GM23338 (cell line): Measurements from ENCODE around the gene DNAH6.

Source experiments
- CREB1 ChIP-seq: fragments of 250-450 bp; sonication (Bioruptor Pico); IDR thresholded peaks from 2 replicates; pipeline ENCODE4 v1.5.0; 2020; ENCODE audit warnings: low read depth, mild to moderate bottlenecking, moderate library complexity
- EZH2 ChIP-seq: fragments of 200-600 bp; sonication (generic); IDR thresholded peaks from one replicate; pipeline ENCODE4 v1.8.0; 2017; ENCODE audit warnings: antibody characterized with exemption, mild to moderate bottlenecking, low read depth; ENCODE audit not compliant: unreplicated experiment
- EZH2phosphoT487 ChIP-seq: fragments of 200-600 bp; sonication (generic); IDR thresholded peaks from one replicate; pipeline ENCODE4 v1.8.1; 2018; ENCODE audit warnings: antibody characterized with exemption; ENCODE audit not compliant: unreplicated experiment
- POLR2AphosphoS5 ChIP-seq: IDR thresholded peaks from 2 replicates; pipeline ENCODE4 v1.6.1; 2016; ENCODE audit warnings: antibody characterized with exemption, low read depth
- ZNF331 ChIP-seq: fragments of 250-450 bp; sonication (Bioruptor Pico); IDR thresholded peaks from 2 replicates; pipeline ENCODE4 v1.5.0; 2020; ENCODE audit warnings: low read depth, mild to moderate bottlenecking, moderate library complexity
- TF ChIP-seq, protein P1 (sequence below), 2 experiments: fragments of 200-600 bp in 1 of 2; sonication (generic) in 1 of 2; conservative IDR thresholded peaks; 2 replicates each; pipeline versions ENCODE4 v1.5.1 to v1.6.1; 2016 to 2017; ENCODE audit warnings: antibody characterized with exemption in 2 of 2, low read depth in 2 of 2, mild to moderate bottlenecking in 2 of 2, moderate library complexity in 1 of 2
- TF ChIP-seq, protein P2 (sequence below): IDR thresholded peaks from one replicate; pipeline ENCODE4 v1.6.1; 2018; ENCODE audit warnings: antibody characterized with exemption; ENCODE audit not compliant: unreplicated experiment

DNA sequence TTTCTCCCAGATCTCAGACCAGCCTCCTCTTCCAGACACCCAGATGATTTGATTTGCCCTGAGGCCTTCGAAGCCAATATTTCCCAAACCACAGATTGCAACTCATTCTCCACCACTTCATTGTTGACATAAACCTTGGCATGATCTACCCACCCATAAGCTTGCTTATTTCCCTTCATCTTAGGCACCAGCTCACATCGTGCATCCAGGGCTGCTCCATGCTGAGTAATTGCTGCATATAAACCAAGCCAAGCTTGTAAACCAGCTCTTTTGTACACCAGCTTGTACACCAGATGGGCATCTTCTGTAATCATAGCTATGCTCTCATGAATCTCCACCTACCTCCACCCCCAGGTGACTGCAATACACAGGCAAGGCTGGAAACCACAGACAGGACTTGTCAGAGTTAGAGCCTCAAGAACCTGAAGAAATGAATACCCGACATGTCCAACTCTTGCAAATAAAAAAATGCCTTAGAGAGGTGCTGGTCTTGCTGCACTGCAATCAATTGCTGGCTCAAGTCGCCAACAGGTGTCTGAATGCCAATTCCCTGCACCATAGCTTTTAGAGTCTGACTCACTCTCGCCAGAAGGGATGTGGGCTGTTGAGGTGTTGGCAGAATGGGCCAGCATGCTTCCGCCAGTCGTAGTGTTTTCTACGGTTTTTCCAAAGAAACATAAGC, 333.1 kb downstream of the DNAH6 start:
- TF ChIP-seq, protein P1, sequence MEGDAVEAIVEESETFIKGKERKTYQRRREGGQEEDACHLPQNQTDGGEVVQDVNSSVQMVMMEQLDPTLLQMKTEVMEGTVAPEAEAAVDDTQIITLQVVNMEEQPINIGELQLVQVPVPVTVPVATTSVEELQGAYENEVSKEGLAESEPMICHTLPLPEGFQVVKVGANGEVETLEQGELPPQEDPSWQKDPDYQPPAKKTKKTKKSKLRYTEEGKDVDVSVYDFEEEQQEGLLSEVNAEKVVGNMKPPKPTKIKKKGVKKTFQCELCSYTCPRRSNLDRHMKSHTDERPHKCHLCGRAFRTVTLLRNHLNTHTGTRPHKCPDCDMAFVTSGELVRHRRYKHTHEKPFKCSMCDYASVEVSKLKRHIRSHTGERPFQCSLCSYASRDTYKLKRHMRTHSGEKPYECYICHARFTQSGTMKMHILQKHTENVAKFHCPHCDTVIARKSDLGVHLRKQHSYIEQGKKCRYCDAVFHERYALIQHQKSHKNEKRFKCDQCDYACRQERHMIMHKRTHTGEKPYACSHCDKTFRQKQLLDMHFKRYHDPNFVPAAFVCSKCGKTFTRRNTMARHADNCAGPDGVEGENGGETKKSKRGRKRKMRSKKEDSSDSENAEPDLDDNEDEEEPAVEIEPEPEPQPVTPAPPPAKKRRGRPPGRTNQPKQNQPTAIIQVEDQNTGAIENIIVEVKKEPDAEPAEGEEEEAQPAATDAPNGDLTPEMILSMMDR (conservative IDR thresholded peaks at IDR 0.05; ENCODE audit: low read depth in 2 of 2): no peak
- TF ChIP-seq ZNF331 (no peak), POLR2AphosphoS5 (no peak), EZH2 (no peak), EZH2phosphoT487 (no peak), CREB1 (CRISPR knock-in tag) (no peak)
- TF ChIP-seq, protein P2, sequence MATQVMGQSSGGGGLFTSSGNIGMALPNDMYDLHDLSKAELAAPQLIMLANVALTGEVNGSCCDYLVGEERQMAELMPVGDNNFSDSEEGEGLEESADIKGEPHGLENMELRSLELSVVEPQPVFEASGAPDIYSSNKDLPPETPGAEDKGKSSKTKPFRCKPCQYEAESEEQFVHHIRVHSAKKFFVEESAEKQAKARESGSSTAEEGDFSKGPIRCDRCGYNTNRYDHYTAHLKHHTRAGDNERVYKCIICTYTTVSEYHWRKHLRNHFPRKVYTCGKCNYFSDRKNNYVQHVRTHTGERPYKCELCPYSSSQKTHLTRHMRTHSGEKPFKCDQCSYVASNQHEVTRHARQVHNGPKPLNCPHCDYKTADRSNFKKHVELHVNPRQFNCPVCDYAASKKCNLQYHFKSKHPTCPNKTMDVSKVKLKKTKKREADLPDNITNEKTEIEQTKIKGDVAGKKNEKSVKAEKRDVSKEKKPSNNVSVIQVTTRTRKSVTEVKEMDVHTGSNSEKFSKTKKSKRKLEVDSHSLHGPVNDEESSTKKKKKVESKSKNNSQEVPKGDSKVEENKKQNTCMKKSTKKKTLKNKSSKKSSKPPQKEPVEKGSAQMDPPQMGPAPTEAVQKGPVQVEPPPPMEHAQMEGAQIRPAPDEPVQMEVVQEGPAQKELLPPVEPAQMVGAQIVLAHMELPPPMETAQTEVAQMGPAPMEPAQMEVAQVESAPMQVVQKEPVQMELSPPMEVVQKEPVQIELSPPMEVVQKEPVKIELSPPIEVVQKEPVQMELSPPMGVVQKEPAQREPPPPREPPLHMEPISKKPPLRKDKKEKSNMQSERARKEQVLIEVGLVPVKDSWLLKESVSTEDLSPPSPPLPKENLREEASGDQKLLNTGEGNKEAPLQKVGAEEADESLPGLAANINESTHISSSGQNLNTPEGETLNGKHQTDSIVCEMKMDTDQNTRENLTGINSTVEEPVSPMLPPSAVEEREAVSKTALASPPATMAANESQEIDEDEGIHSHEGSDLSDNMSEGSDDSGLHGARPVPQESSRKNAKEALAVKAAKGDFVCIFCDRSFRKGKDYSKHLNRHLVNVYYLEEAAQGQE: no peak
